SJCRH30 (cell line): ENCODE data around the gene MOB4. TPM values are rescaled to one million over a fixed set of nuclear protein-coding genes. Genes with fewer than 3 reads are reported as not detected.
A peak's percentile ranks its signal among the peaks of the same experiment; 100 is the strongest.

Experiments
- DNase-seq, 2 experiments: peaks; one replicate each; pipeline ENCODE4 v3.0.0-alpha.2; 2015 to 2020
- H3K27ac ChIP-seq: fragments of 250-450 bp; sonication (Bioruptor Pico); 2 replicates; pipeline ENCODE4 v1.5.1; 2020; ENCODE audit warnings: mild to moderate bottlenecking, moderate library complexity
- H3K27me3 ChIP-seq: fragments of 250-450 bp; sonication (Bioruptor Pico); 2 replicates; pipeline ENCODE4 v1.5.1; 2020; ENCODE audit warnings: mild to moderate bottlenecking, moderate library complexity
- H3K36me3 ChIP-seq: fragments of 250-450 bp; sonication (Bioruptor Pico); 2 replicates; pipeline ENCODE4 v1.5.1; 2020; ENCODE audit warnings: mild to moderate bottlenecking, moderate library complexity
- H3K4me1 ChIP-seq: fragments of 250-450 bp; sonication (Bioruptor Pico); 2 replicates; pipeline ENCODE4 v1.5.1; 2020; ENCODE audit warnings: mild to moderate bottlenecking, moderate library complexity
- H3K4me3 ChIP-seq: fragments of 250-450 bp; sonication (Bioruptor Pico); 2 replicates; pipeline ENCODE4 v1.5.1; 2020; ENCODE audit warnings: mild to moderate bottlenecking, moderate library complexity
- H3K9me3 ChIP-seq: fragments of 250-450 bp; sonication (Bioruptor Pico); replicated peaks from 2 replicates; pipeline ENCODE4 v1.5.1; 2020; ENCODE audit warnings: mild to moderate bottlenecking, moderate library complexity
- total RNA-seq: library from RNA; depleted of rRNA; stranded (reverse); fragments of >200 nt; shearing (Covaris generic); gene quantifications from 2 replicates; pipeline ENCODE4 v1.2.3, GENCODE V29; 2014

MOB4 gene
- total RNA-seq, 1 experiment from 2014 or later, result 71.1 TPM

DNA sequence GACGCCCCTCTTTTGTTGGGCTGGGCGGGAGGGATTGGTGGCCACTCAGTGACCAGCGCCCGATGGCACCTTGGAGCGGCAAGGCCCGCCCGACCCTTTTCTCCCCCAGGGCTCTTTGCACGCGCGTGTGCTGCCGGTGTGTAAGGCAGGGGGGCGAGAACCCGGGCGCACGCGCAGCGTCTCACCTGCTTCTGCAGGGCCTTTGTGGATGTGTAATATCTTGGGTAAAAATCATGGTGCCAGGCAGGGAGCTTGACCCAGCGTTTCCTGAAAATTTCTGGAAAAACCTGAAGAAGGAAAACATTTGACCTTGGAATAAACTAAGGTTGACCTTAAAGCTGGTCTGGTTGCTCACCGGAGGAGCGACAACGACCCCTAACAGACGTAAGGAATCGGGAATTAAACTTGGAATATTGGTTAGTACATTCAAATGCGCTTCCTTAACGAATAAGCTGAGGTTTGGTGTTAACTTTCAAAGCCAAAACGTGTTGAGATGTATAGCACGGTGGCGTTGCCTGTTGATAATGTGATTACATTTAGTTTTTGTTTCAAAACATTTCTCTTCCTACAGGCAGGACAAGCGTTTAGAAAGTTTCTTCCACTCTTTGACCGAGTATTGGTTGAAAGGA, 15.2 kb upstream of the MOB4 start:
- no peaks in the 10 kb centered on the region for H3K9me3 ChIP-seq
- peaks cover 70% of the 10 kb centered on the region for H3K36me3 ChIP-seq
- H3K4me3 ChIP-seq, result peak overlapping the region; percentile 80
- no peak for DNase-seq
- peaks cover 7% of the 10 kb centered on the region; the same call in 1 of the 2 replicates for H3K4me1 ChIP-seq
- peak overlapping the region; percentile 74 for H3K27ac ChIP-seq
- H3K27me3 ChIP-seq, result no peaks in the 10 kb centered on the region

DNA sequence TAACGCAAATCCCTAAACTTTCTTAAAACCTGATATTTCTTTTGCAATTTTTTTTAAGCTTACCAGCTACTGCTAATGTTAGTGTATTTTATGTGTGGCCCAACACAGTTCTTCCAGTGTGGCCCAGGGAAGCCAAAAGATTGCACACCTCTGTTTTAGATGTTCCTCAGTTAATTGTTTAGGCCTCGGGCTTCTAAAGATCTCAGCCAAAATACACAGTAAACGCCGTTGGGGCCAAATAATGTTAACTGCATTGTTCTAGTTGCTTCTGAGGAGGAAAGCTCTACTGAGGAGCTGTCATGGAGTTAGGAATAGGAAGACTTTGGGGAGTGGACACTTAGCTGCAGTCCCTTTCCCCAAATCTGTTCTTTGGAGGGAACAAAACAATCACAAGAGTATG, 13.7 kb upstream of the MOB4 start:
- no peak for DNase-seq
- Histone ChIP-seq H3K27me3 (no peaks in the 10 kb centered on the region), H3K9me3 (no peaks in the 10 kb centered on the region), H3K4me1 (peaks cover 7% of the 10 kb centered on the region; the same call in 1 of the 2 replicates), H3K4me3 (no peak overlapping the region; the same call in 1 of the 2 replicates), H3K36me3 (peaks cover 62% of the 10 kb centered on the region), H3K27ac (no peak overlapping the region)

DNA sequence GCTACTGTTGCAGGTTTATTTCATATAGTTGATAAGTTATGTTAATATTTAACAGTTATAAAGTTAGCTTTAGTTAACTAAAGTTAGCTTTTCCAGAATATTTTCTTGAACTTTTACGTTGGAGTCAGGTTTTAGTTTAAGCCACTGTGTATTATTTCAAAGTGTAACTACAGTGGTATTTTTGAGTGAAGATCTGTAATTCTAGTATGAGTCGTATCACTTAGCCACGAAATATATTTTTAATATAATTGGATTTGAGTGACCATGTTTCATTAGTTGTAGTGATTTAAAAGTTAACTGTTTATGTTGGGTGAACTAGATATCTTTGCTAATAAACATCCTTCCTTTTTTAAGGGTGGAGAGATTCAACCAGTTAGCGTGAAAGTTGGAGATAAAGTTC, 13.2 kb upstream of the MOB4 start:
- peaks cover 57% of the 10 kb centered on the region for H3K36me3 ChIP-seq
- H3K27ac ChIP-seq, result no peak overlapping the region
- no peaks in the 10 kb centered on the region for H3K27me3 ChIP-seq
- peaks cover 4% of the 10 kb centered on the region; the same call in 1 of the 2 replicates for H3K4me1 ChIP-seq
- H3K4me3 ChIP-seq, result no peak overlapping the region
- DNase-seq, result no peak
- no peaks in the 10 kb centered on the region for H3K9me3 ChIP-seq

DNA sequence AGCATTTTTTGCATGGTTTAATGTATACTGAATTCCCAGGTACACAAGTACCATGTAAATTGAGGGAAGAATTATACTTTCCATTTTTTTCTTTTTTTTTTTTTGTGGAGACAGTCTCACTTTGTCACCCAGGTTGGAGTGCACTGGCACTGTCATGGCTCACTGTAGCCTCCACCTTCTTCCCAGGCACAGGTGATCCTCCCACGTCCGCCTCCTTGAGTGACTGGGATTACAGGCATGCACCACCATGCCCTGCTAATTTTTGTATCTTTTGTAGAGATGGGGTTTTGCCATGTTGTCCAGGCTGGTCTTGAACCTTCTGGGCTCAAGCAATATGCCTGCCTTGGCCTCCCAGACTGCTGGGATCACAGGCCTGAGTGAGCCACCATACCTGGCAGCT, 11.9 kb upstream of the MOB4 start:
- Histone ChIP-seq H3K4me1 (0 out of 2 replicates have a peak, but pooled peaks cover 3% of the 10 kb centered on the region), H3K4me3 (no peak overlapping the region), H3K27me3 (no peaks in the 10 kb centered on the region), H3K27ac (no peak overlapping the region), H3K36me3 (peaks cover 47% of the 10 kb centered on the region), H3K9me3 (no peaks in the 10 kb centered on the region)
- DNase-seq, result no peak

DNA sequence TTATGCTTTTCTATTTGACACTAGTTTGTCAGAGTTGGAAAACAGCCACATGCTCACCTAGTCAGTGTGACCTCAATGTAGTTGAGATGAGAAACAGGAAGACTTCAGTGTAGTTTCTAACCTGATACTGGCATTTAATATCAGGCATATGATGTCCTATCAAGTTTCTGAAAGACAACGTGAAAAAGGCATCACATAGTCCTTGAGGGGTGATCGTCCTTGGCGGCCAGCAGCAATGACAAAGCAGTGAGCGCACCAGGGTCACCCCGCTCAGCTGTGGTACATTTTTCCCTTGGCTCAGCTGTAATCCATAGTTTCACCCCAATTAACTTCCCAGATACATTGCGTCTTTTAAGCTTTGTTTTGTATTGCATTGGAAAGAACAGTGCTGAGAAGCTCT, 11.4 kb upstream of the MOB4 start:
- Histone ChIP-seq H3K27ac (no peak overlapping the region), H3K4me3 (no peak overlapping the region), H3K9me3 (no peaks in the 10 kb centered on the region), H3K4me1 (0 out of 2 replicates have a peak, but pooled peaks cover 3% of the 10 kb centered on the region), H3K36me3 (peaks cover 47% of the 10 kb centered on the region), H3K27me3 (no peaks in the 10 kb centered on the region)
- no peak for DNase-seq

DNA sequence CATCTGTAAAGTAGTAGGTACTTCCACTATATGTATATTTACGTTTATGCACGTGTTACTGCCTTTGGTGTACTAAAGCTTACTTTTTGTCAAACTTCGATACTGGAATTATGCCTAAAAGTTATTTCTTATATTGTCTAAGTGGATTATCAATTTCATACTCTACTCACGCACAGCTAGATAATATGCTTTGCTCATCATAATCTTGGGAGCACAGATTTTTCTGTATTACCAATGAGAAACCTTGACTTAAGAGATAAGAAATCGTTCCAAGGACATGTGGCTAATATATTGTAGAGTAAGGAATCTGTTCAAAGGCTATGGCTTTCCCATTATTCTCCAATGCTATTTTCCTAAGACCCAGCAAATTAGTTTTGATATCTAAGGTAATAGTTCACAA, 9.2 kb upstream of the MOB4 start:
- peaks cover 42% of the 10 kb centered on the region for H3K36me3 ChIP-seq
- H3K27me3 ChIP-seq, result no peaks in the 10 kb centered on the region
- 0 out of 2 replicates have a peak, but pooled peaks cover 3% of the 10 kb centered on the region for H3K4me1 ChIP-seq
- H3K9me3 ChIP-seq, result no peaks in the 10 kb centered on the region
- DNase-seq, result no peak
- H3K4me3 ChIP-seq, result no peak overlapping the region
- no peak overlapping the region for H3K27ac ChIP-seq

DNA sequence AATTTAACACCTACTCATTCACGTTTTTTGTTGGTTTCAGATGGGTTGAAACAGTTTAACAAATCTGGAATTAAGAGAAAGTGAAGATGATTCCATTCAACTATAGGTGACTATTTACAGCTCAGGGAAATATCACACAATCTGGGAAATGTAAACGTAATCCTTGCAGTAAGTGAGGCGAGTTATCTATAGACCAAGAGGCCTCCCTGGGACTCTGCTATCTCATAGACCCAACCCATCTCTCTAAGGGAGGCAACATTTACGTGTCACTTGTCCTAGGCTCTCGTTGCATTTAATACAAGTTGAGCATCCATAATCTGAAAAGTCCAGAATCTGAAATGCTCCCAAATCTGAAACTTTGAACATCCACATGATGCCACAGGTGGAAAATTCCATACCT, 2.0 kb upstream of the MOB4 start:
- peaks cover 6% of the 10 kb centered on the region for H3K36me3 ChIP-seq
- peaks cover 5% of the 10 kb centered on the region; the same call in 1 of the 2 replicates for H3K4me1 ChIP-seq
- no peaks in the 10 kb centered on the region for H3K27me3 ChIP-seq
- H3K4me3 ChIP-seq, result no peak overlapping the region
- no peak overlapping the region for H3K27ac ChIP-seq
- no peak for DNase-seq
- no peaks in the 10 kb centered on the region for H3K9me3 ChIP-seq

DNA sequence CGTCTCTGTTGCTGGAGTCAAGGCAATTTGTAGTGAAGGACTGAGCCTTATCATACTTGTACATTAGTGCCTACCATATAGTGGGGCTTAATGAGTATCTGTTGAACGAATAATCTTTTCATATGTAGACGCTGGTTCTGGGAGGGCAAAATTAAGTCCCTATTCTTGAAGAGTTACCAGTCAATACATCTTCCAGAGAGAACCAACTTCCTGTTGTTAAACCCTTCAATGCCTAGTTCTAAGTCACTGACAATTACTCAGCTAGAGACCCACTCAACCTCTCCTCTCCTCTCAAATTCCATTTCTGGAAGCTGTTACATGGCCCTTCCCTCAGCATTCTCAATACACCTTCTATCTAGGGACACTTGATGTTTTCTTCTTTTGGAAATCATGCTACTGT, 1.1 kb upstream of the MOB4 start:
- DNase-seq, result peak in 1 of 2 experiments; percentile 27
- peaks cover 14% of the 10 kb centered on the region for H3K36me3 ChIP-seq
- H3K4me1 ChIP-seq, result peaks cover 5% of the 10 kb centered on the region; the same call in 1 of the 2 replicates
- H3K9me3 ChIP-seq, result no peaks in the 10 kb centered on the region
- H3K4me3 ChIP-seq, result peak overlapping the region; percentile 94
- H3K27ac ChIP-seq, result peak overlapping the region; percentile 77
- H3K27me3 ChIP-seq, result no peaks in the 10 kb centered on the region

DNA sequence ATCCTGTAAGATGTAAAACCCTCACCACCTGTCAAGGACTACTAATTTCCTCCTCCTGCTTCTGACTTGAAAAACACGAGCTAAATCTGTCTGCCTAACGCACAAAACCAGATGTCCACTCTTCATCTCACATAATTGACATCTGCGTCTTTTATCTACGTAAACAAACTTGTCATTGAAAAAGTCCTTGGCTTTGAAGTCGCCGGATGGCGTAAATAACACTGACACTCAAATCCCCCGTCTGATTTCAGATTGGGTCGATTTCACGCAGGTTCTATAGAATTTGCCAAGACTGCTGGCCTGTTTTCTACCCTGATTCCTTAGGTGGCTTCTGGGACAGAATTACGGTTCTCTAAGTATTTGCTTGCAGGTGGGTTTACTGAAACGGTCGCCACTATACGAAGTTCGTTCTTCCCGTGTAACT, 539 bp upstream of the MOB4 start:
- Histone ChIP-seq H3K9me3 (no peaks in the 10 kb centered on the region), H3K4me3 (peak overlapping the region; percentile 94), H3K27me3 (no peaks in the 10 kb centered on the region), H3K27ac (peak overlapping the region; percentile 77), H3K36me3 (peaks cover 17% of the 10 kb centered on the region), H3K4me1 (peaks cover 5% of the 10 kb centered on the region; the same call in 1 of the 2 replicates)
- no peak for DNase-seq

DNA sequence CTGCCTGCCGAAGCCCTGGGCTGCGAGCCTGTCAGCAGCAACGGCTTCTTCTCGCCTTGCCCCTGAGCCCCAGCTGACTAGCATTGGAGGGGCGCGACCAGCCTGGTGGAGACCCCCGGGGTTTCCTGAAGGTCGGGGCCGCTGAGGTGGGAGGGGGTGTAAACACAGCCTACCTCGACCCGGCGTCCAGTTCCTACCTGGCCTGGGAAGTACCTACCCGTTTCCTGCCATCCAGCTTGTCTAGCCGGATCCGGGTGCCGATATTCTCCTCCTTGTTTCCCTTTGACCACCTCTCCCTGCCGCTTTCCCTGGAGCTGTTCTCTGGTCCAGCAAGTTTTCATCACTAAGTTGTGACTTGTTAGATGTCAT, 511 bp downstream of the MOB4 start:
- Histone ChIP-seq H3K4me1 (peaks cover 5% of the 10 kb centered on the region; the same call in 1 of the 2 replicates), H3K27me3 (no peaks in the 10 kb centered on the region), H3K9me3 (0 out of 2 replicates have a peak, but pooled peaks cover 2% of the 10 kb centered on the region), H3K36me3 (peaks cover 17% of the 10 kb centered on the region), H3K27ac (peak overlapping the region; percentile 77), H3K4me3 (peak overlapping the region; percentile 94)
- peak; percentile 19 to 41 for DNase-seq

DNA sequence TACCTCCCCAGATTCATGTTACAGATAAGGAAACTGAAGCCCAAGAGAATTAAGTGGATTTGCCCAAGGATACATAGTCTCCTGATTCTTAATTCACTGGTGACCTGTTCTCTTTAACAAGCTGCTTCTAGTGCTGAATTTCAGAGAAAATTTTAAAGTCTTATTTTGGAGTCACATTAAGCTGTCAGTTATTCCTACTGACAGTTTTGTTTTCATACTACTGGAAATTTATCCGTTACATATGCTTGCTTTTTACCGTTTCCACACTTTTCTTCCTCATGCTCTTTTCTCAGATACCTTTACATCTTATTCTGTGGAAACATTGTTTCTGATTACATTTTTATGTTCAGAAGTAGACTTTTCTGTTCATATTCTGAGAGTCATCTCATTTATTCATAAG, 1.3 kb downstream of the MOB4 start:
- Histone ChIP-seq H3K4me1 (peaks cover 5% of the 10 kb centered on the region; the same call in 1 of the 2 replicates), H3K36me3 (peaks cover 17% of the 10 kb centered on the region), H3K27me3 (no peaks in the 10 kb centered on the region), H3K9me3 (0 out of 2 replicates have a peak, but pooled peaks cover 5% of the 10 kb centered on the region), H3K4me3 (peak overlapping the region; percentile 94), H3K27ac (no peak overlapping the region)
- DNase-seq, result no peak

DNA sequence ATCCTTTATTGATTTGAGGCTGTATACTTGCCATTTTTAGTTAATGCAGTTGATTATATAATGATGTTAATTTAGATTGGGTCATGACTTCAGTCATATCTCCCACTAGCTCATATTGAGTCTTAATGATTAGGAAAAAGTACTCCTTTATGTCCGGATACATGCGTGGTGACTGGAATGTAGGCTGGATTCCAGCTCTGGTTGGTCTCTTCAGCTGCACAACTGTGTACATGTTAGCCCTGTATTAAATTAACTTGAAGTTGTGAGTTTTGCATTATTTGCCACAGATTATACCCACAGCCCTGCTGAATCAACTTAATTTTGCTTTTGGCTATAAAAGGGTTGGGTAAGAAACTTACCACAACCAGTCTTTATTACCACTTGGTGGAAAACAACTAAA, 22.5 kb downstream of the MOB4 start:
- H3K27ac ChIP-seq, result no peak overlapping the region
- no peak for DNase-seq
- H3K36me3 ChIP-seq, result peaks cover 47% of the 10 kb centered on the region
- H3K4me3 ChIP-seq, result no peak overlapping the region
- no peaks in the 10 kb centered on the region for H3K27me3 ChIP-seq
- no peaks in the 10 kb centered on the region for H3K9me3 ChIP-seq
- no peaks in the 10 kb centered on the region for H3K4me1 ChIP-seq

DNA sequence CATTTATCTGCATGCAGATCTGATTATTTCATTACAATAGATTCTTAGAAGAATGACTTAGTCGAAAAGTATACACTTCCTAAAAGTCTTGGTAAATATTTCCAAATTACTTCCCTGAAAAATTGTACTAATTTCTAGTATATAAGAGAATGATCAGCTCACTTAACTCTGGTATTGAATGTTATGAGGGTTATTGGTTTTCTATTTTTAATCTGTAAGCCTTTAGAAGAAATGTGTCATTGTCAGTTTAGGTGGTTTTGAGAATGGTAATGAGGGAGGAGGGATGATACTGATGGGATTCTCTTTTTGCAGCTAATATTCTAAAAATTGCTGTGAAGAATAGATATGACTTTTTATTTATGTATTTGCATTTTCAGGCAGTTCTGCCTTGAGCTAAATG, 23.9 kb downstream of the MOB4 start:
- H3K9me3 ChIP-seq, result no peaks in the 10 kb centered on the region
- no peak overlapping the region for H3K4me3 ChIP-seq
- no peak overlapping the region for H3K27ac ChIP-seq
- no peaks in the 10 kb centered on the region for H3K27me3 ChIP-seq
- no peak for DNase-seq
- peaks cover 47% of the 10 kb centered on the region for H3K36me3 ChIP-seq
- H3K4me1 ChIP-seq, result no peaks in the 10 kb centered on the region

DNA sequence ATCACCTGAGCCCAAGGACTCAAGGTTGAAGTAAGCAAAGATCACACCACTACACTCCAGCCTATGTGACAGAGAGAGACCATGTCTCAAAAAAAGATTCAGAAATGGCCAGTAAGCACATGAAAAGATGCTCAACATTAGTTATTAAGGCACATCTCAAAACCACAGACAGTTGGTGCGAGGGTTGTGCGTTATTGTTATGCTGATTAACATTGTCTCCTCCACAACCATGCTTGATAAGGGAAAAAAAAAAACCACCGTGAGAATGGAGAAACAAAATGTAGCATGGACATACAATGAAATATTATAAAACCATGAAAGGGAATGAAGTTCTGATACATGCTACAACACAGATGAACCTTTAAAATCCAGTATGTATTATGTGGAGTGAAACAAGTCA, 27.3 kb downstream of the MOB4 start:
- H3K36me3 ChIP-seq, result peaks cover 49% of the 10 kb centered on the region
- no peak overlapping the region for H3K27ac ChIP-seq
- H3K9me3 ChIP-seq, result no peaks in the 10 kb centered on the region

DNA sequence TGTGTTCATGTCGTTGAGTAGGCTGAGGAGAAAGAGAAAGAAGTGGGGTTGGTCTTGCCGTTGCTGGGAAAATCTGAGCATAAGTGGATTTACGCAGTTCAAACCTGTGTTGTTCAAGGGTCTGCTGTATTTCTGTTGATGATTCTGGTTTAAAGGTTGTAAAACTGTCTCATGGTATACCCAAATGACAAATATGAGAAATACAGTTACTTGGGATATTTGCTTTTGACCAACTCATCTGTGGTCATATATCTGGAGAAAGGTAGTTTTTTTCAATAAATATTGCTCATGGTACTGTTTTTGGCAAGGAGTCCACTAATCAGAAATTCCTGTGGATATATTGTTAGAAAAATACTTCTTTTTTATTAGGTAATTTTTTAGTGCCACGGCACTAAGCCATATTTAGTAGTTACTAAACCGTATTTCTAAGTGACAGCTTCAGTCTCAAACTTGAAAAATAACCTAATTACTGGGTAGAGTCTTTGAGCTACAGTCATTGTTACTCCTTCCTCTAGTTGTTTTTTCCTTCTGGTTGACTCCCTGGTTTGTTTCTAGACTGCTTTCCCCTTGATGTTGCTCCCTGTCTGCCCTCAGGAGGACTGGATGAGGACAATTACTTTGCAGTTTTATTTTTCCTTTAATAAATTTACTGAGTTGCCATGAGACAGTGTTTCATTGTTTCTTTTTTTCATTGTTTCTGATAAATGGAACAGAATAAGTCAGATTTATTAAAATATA, 31.5 kb downstream of the MOB4 start:
- no peak overlapping the region for H3K27ac ChIP-seq
- no peaks in the 10 kb centered on the region for H3K27me3 ChIP-seq
- H3K36me3 ChIP-seq, result peaks cover 34% of the 10 kb centered on the region
- H3K4me1 ChIP-seq, result no peaks in the 10 kb centered on the region
- no peaks in the 10 kb centered on the region for H3K9me3 ChIP-seq
- no peak for DNase-seq
- H3K4me3 ChIP-seq, result no peak overlapping the region

More for the DNA sequence above, 27.3 kb downstream of the MOB4 start:
- Histone ChIP-seq H3K27me3 (no peaks in the 10 kb centered on the region), H3K4me3 (no peak overlapping the region), H3K4me1 (no peaks in the 10 kb centered on the region)
- no peak for DNase-seq
